Posterior cingulate gyrus (tissue), 11 donors: ENCODE measurements around the gene PRAMEF1.
"Not testable (repeated sequence)": the region's sequence is repeated elsewhere in the genome, so short reads cannot be mapped to it uniquely, and the experiment has no call there.

Experiments
- DNase-seq, 10 donors: peaks; one replicate each; pipeline versions ENCODE4 v3.0.0 to v3.0.0-alpha.2; 2020 to 2021; ENCODE audit warnings: mixed read lengths in 3 of 10
- intact Hi-C: fragments of 100-400 bp; cut with DNase I; formaldehyde crosslinking; loops from one replicate; pipeline ENCODE4 v1.15.1; 2023

The PRAMEF1 gene

GRCh38 chr1:12791097-12791496, at the start of gene PRAMEF1:
Gene PRAMEF1, plus strand, starts transcription at chr1:12791397. Its CDS starts 1,831 bp downstream, at chr1:12793228.
- DNase-seq, intact Hi-C loops: not testable (repeated sequence)

GRCh38 chr1:12741946-12742345, 49.3 kb upstream of the PRAMEF1 start:
- intact Hi-C loops, result no loop called here
- no peak for DNase-seq

- no peak for DNase-seq
- intact Hi-C loops, result no loop called here
Measured at GRCh38 chr1:12745126-12745991, 45.8 kb upstream of the PRAMEF1 start.

- DNase-seq, result no peak
- intact Hi-C loops, result no loop called here
Measured at GRCh38 chr1:12745992-12746323, 45.2 kb upstream of the PRAMEF1 start, which contains the start of gene CFAP107. Gene CFAP107, plus strand, starts transcription at chr1:12746200. Its CDS starts 231 bp downstream, at chr1:12746431.

- intact Hi-C loops, result no loop called here
- DNase-seq, result no peak
Measured at GRCh38 chr1:12748778-12749355, 42.3 kb upstream of the PRAMEF1 start.

- intact Hi-C loops, result no loop called here
- DNase-seq, result no peak
Measured at GRCh38 chr1:12754738-12755137, 36.5 kb upstream of the PRAMEF1 start.

GRCh38 chr1:12756273-12756672, 34.9 kb upstream of the PRAMEF1 start:
- intact Hi-C loops, result no loop called here
- no peak for DNase-seq

- no peak for DNase-seq
- intact Hi-C loops, result no loop called here
Measured at GRCh38 chr1:12756768-12757413, 34.3 kb upstream of the PRAMEF1 start.

- no peak for DNase-seq
- intact Hi-C loops, result no loop called here
Measured at GRCh38 chr1:12757836-12758235, 33.4 kb upstream of the PRAMEF1 start.

GRCh38 chr1:12760256-12760795, 30.9 kb upstream of the PRAMEF1 start:
- no peak for DNase-seq
- intact Hi-C loops, result no loop called here

- intact Hi-C loops, result no loop called here
- DNase-seq, result no peak
Measured at GRCh38 chr1:12761781-12762180, 29.4 kb upstream of the PRAMEF1 start.

GRCh38 chr1:12762766-12763165, 28.4 kb upstream of the PRAMEF1 start:
- intact Hi-C loops, result no loop called here
- DNase-seq, result no peak

GRCh38 chr1:12763479-12763878, 27.7 kb upstream of the PRAMEF1 start:
- intact Hi-C loops, result no loop called here
- DNase-seq, result no peak

- intact Hi-C loops, result no loop called here
- DNase-seq, result no peak
Measured at GRCh38 chr1:12764016-12764415, 27.2 kb upstream of the PRAMEF1 start.

- no peak for DNase-seq
- intact Hi-C loops, result no loop called here
Measured at GRCh38 chr1:12769031-12769430, 22.2 kb upstream of the PRAMEF1 start.

- no peak for DNase-seq
- intact Hi-C loops, result no loop called here
Measured at GRCh38 chr1:12769976-12770505, 21.2 kb upstream of the PRAMEF1 start.

- intact Hi-C loops, result no loop called here
- no peak for DNase-seq
Measured at GRCh38 chr1:12770620-12771019, 20.6 kb upstream of the PRAMEF1 start.

- DNase-seq, result no peak
- intact Hi-C loops, result no loop called here
Measured at GRCh38 chr1:12771186-12771585, 20.0 kb upstream of the PRAMEF1 start.

- DNase-seq, result no peak
- intact Hi-C loops, result no loop called here
Measured at GRCh38 chr1:12772520-12772919, 18.7 kb upstream of the PRAMEF1 start.

- no peak for DNase-seq
- intact Hi-C loops, result no loop called here
Measured at GRCh38 chr1:12773438-12773837, 17.8 kb upstream of the PRAMEF1 start, which contains the start of gene PRAMEF12. Gene PRAMEF12, plus strand, starts transcription at chr1:12773738. Its CDS starts 1,130 bp downstream, at chr1:12774868.

GRCh38 chr1:12774801-12775345, 16.3 kb upstream of the PRAMEF1 start:
- intact Hi-C loops, result no loop called here
- DNase-seq, result peak in 1 of 10 donors; percentile 18
